Testis (tissue), 2 donors: ENCODE measurements around the gene HHATL.

Experiments used
- CTCF ChIP-seq, 3 experiments: fragments of 450-650 bp in 2 of 3; fragments of 200-600 bp in 1 of 3; sonication (generic) in 1 of 3; IDR thresholded peaks; one replicate each; pipeline ENCODE4 v1.5.1; 2016 to 2019; ENCODE audit warnings: antibody characterized with exemption in 3 of 3, mild to moderate bottlenecking in 2 of 3, moderate library complexity in 1 of 3
- POLR2A ChIP-seq: fragments of 450-650 bp; IDR thresholded peaks from one replicate; pipeline ENCODE4 v1.6.1; 2017; ENCODE audit warnings: antibody characterized with exemption, mild to moderate bottlenecking, moderate library complexity

GRCh38 chr3:42668413-42668760, 34.2 kb downstream of the HHATL start:
- TF ChIP-seq CTCF (IDR thresholded peaks at IDR 0.05) (no peak), POLR2A (no peak)
